Measurements from ENCODE around the gene TTYH2.
"Not testable (repeated sequence)": the region's sequence is repeated elsewhere in the genome, so short reads cannot be mapped to it uniquely, and the experiment has no call there.

TTYH2 gene

GRCh38 chr17:74237321-74237720 is 23.9 kb downstream of the TTYH2 start:
- DNase-seq (ENCODE audit: low read depth), result no peak

GRCh38 chr17:74239172-74239571 is 25.8 kb downstream of the TTYH2 start:
- no peak for DNase-seq (ENCODE audit: low read depth)

DNA sequence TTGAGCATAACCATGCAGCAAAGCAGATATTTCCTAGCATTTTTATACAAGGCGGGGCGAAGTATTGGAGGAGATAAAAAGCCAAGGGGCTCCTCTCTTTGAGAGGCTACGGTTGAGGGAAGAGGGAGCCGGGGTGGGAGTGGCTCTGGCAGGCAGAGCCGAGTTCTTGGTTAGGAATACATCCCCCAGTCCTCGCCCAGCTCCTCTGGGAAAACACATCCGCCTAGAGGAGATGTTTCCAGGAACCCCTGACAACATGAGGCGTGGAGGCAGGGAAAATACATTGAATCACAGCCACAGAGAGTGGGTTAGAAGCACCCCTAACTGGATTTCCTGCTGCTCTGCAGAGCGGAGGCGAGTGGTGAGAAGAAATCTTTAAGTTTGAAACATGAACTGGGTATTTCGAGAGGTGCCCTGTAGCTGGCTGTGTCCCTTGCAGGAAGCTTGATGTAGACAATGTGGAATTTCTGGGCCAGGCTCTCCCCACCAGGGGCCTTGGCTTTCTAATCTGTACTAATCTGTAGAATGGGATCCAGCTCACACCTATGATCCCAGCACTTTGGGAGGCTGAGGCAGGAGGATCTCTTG is 27.3 kb downstream of the TTYH2 start:
- no peak for DNase-seq (ENCODE audit: low read depth)

GRCh38 chr17:74241431-74241830 is 28.1 kb downstream of the TTYH2 start:
- DNase-seq (ENCODE audit: low read depth), result no peak

DNA sequence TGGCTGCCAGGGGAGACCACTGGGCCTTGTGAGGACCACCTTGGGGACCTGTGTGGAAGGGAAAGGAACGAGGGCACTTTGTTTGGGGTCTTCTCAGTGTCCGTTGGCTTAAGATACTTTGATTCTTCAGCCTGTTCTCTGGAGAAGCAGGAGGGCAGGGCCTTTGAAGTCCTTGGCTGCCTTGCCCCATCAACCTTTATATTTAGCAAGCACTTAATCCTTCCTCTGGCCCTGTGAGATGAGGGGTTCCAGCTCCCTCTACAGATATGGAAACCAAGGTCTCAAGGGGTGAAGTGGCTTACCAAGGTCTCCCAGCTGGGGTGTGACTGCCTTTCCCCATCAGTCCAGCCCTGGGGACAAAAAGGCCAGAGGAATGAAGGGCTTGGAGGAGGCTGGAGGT is 28.5 kb downstream of the TTYH2 start:
- DNase-seq (ENCODE audit: low read depth), result no peak

DNA sequence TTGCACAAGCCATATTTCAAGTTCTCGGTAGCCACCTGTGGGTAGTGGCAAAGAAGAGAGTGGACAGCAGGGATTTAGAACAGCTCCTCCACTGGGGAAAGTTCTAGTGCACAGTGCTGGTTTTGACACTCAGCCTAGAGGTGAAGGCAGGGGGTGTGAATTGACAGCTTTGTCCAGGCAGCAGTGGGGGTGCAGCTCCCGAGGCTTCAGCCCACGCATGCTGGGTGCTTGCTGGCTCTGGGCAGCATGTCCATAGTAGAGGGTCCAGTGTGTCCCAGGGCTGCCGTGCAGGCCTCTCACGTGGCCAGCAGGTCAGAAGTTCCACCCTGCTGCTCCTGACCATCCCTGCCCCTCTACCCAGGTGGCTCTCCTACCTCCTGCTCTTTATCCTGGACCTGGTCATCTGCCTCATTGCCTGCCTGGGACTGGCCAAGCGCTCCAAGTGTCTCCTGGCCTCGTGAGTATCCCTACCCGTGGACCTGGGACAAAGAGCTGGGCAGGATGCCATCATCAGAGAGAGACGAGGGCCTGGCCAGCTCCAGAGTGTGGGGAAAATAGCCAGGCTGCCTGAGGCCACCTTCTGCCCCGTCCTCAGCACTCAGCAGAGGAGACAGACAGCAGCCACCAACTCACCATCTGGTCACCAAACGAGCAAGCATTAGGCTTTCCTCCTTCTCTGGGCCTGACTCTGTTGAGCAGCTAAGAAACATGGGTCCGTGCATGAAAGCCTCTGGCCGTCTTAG is 29.8 kb downstream of the TTYH2 start:
- DNase-seq (ENCODE audit: low read depth), result no peak

DNA sequence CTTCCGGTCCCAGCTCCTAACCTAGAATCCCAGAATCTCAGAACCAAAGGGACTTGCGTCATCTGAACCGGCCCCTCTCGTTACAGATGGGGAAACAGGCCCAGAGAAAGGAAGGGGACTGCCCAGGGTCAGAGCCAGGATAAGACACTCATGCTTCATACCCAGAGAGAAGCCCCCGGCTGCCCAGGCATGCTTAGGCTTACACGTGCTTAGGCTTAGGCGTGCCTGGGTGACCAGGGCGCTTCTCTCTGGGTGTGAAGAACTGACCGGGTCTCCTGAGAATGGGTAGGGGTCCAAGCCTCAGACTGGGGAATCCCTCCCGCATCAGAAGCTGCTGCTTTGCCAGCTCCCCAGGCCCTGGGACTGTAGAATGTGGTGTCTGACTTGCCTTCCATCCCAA is 30.8 kb downstream of the TTYH2 start:
- no peak for DNase-seq (ENCODE audit: low read depth)

DNA sequence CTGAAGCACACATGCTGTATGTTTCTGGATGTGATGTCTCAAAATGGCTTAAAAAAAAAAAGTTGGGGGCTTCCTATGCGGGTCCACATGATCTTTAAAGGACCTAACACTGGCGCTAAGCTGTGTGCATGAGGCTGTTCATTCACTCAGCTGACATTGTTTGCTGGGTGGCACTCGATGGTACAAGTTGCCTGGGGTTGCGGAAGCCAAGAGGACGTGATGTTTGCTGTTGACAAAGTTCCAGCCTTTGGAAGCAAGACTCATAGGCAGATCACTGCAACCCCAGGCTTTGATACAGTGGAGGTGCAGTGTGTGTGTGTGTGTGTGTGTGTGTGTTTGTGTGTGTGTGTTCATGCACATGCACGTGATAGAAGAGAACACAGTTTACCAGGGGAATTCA is 31.2 kb downstream of the TTYH2 start:
- no peak for DNase-seq (ENCODE audit: low read depth)

GRCh38 chr17:74245145-74245831 is 31.9 kb downstream of the TTYH2 start:
- DNase-seq (ENCODE audit: low read depth), result no peak

GRCh38 chr17:74245871-74246270 is 32.5 kb downstream of the TTYH2 start:
- no peak for DNase-seq (ENCODE audit: low read depth)

DNA sequence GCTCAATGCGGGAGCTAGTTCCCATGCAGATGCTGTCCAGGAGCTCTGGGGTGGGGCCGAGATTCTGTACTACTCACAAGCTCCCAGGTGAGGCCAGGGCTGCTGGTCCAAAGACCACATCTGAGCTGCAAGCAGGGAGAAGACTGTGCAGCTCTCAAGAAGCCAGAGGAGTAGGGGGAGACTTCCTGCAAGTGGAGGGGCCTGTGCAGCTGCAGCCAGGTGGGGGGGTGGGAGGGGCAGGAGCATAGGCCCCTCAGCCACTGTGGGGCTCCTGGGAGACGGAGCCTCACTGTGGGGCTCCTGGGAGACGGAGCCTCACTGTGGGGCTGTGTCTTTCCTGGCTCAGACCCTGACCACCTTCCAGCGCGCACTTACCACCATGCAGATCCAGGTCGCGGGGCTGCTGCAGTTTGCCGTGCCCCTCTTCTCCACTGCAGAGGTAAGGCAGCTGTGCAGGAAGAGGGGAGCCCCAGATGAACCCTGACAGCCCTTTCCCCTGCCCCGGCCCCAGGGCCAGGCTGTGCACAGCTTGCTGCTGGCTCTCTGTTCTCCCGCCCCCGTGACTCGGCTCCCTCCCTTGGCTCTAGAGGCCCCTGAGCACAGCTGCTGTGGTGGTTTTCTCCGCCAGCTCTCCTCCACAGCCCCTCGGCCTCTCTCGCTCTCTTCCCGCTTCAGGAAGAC is 36.4 kb downstream of the TTYH2 start:
- no peak for DNase-seq (ENCODE audit: low read depth)

DNA sequence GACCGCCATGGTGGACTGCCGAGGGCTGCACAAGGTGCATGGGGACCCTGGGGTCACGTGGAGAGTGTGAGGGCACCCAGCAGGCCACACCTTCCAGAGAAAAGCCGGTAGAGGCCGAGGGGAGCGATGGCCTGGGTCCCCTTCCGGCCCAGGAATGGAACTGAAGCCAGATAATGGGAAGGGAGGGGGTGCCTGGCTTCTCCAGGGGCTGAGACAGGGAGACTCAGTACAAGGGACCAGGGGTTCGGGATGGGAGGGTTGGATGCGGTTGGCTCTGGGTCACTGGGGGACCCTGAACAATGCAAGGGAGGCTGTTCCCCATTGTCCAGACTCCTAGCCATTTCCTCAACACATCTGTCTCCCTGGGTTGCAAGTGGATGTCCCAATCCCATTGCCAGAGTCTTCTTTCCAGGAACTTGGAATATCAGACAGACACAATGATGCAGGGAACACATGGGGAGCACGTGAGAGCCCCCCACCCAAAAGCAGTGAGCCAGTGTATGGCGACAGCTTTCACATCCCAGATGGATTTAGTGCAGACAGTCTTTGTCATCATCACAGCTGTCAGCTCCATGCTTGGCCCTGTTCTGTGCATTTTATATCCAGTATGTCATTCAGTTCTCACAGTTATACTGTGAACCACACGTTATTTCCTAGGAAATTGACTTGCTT is 37.1 kb downstream of the TTYH2 start:
- no peak for DNase-seq (ENCODE audit: low read depth)

DNA sequence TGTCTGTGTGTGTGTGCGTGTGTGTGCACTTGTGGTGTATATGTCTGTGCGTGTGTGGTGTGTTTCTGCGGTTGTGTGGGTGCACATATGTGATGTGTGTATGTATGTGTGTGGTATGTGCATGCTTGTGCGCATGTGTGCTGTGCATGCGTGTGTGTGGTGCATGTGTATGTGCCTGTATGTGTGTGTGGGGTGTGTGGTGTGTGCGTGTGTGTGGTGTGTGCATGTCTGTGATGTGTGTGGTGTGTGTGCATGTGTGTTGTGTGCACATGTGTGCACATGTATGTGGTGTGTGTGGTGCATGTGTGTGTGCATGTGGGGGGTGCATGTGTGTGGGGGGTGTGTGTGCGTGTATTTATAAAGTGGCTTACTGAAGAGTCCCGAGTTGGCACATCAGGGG is 37.7 kb downstream of the TTYH2 start:
- no peak for DNase-seq (ENCODE audit: low read depth)

DNA sequence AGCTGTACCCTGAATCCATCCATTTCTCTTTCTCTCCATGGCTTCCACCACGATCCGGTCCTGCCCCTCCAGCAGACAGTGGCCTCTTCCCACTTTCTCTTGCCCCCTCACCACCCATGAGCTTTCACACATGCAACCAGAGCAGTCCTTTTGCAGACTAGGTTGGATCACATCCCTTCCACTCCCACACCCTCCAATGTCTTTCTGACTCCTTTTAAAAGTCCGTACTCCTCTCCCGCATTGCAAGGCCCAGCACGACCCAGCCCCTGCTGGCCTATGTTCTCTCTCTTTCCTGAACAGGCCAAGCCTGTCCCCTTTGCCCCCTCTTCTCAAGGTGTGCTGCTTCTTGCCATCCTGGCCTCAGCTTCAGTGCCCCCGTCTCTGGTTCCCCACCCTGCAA is 38.2 kb downstream of the TTYH2 start:
- no peak for DNase-seq (ENCODE audit: low read depth)

GRCh38 chr17:74252211-74252610 is 38.8 kb downstream of the TTYH2 start:
- no peak for DNase-seq (ENCODE audit: low read depth)

DNA sequence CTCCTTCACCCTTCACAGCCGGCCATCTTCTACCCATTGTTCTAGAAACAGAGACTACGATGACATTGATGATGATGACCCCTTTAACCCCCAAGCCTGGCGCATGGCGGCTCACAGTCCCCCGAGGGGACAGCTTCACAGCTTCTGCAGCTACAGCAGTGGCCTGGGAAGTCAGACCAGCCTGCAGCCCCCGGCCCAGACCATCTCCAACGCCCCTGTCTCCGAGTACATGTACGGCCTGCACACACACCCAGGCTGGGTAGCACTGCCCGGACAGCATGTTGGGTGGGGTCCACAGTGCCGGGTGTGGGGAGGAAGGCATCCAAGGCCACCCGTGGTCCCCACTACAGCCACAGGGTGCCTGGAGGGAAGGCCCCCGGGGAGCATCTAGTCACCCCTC is 39.7 kb downstream of the TTYH2 start:
- DNase-seq (ENCODE audit: low read depth), result no peak

DNA sequence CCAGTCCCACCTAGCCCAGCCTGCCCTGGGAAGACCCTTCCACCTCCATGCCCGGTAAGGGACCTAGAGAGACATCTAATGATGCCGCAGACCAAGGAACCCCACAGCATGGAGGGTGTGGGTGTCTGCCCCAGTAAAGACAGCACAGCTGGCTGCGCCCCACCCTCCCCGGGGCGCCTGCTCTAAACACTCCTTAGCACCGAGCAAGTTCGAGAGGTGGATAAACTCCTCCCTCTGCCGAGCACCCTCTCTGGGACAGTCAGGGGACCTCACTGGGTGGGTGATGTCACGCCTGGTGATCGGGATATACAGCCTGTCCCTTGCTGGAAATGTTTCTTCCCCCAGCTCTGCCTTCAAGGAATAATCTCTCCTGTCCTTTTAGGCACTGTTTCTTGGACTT is 43.9 kb downstream of the TTYH2 start:
- DNase-seq (ENCODE audit: low read depth), result no peak

- no peak for DNase-seq (ENCODE audit: low read depth)
Measured at GRCh38 chr17:74259667-74260524, 46.5 kb downstream of the TTYH2 start.

- no peak for DNase-seq (ENCODE audit: low read depth)
Measured at GRCh38 chr17:74260525-74260850, 47.1 kb downstream of the TTYH2 start.

- DNase-seq (ENCODE audit: low read depth), result no peak
Measured at GRCh38 chr17:74262601-74263000, 49.2 kb downstream of the TTYH2 start.

DNA sequence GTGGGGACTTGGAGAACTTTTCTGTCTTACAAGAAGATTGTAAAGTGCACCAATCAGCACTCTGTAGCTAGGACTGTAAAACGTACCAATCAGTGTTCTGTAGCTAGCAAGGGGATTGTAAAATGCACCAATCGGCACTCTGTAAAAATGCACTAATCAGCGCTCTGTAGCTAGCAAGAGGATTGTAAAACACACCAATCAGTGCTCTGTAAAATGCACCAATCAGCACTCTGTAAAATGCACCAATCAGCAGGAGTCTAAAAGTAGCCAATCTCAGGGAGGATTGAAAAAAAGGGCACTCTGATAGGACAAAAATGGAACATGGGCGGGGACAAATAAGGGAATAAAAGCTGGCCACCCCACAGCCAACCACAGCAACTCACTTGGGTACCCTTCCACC is 53.7 kb downstream of the TTYH2 start:
- DNase-seq (ENCODE audit: low read depth), result not testable (repeated sequence)

GRCh38 chr17:74267579-74267978 is 54.2 kb downstream of the TTYH2 start:
- no peak for DNase-seq (ENCODE audit: low read depth)
